Type B pancreatic cell (in vitro differentiated cells): ENCODE results near the gene IQCN. TPM values are rescaled to one million over a fixed set of nuclear protein-coding genes. Genes with fewer than 3 reads are reported as not detected.

Source experiments
- DNase-seq: peaks from one replicate; pipeline ENCODE4 v3.0.0; 2021; ENCODE audit warnings: mixed read lengths; ENCODE audit not compliant: unreplicated experiment; ENCODE audit errors: extremely low spot score
- H3K27ac Mint-ChIP-seq: 2 replicates; pipeline ENCODE4 v1.8.0; 2021; ENCODE audit warnings: mild to moderate bottlenecking, mixed read lengths
- H3K27me3 Mint-ChIP-seq: 2 replicates; pipeline ENCODE4 v1.8.0; 2021; ENCODE audit warnings: mixed read lengths
- H3K36me3 Mint-ChIP-seq: 2 replicates; pipeline ENCODE4 v1.8.0; 2021; ENCODE audit warnings: mixed read lengths
- H3K4me1 Mint-ChIP-seq: one replicate; pipeline ENCODE4 v1.8.0; 2021; ENCODE audit warnings: mixed read lengths; ENCODE audit not compliant: unreplicated experiment
- H3K4me3 Mint-ChIP-seq: 2 replicates; pipeline ENCODE4 v1.8.0; 2021; ENCODE audit warnings: mild to moderate bottlenecking, mixed read lengths
- H3K9me3 Mint-ChIP-seq: 2 replicates; pipeline ENCODE4 v1.8.0; 2021; ENCODE audit warnings: mixed read lengths
- CTCF ChIP-seq: fragments of 200-600 bp; sonication (generic); conservative IDR thresholded peaks from 2 replicates; pipeline ENCODE4 v1.5.0; 2021; ENCODE audit warnings: antibody characterized with exemption, mild to moderate bottlenecking
- total RNA-seq: library from RNA; stranded (reverse); gene quantifications from 2 replicates; pipeline ENCODE4 v1.2.1, GENCODE V29; 2021; ENCODE audit warnings: low replicate concordance

IQCN gene
- total RNA-seq, 1 donor from 2014 or later, result 7.8 TPM

- Mint-ChIP-seq H3K9me3 (peaks cover 6% of the 10 kb centered on the region), H3K36me3 (no peaks in the 10 kb centered on the region), H3K4me3 (no peak overlapping the region), H3K4me1 (no peaks in the 10 kb centered on the region), H3K27ac (peak overlapping the region; percentile 65), H3K27me3 (peaks cover 56% of the 10 kb centered on the region)
- peak; percentile 33 for TF ChIP-seq CTCF
- DNase-seq, result peak; percentile 82
Observed at GRCh38 chr19:18233224-18233825, 40.9 kb downstream of the IQCN start.

- Mint-ChIP-seq H3K4me1 (no peaks in the 10 kb centered on the region), H3K9me3 (peaks cover 6% of the 10 kb centered on the region), H3K36me3 (no peaks in the 10 kb centered on the region), H3K27ac (peak overlapping the region; percentile 65), H3K4me3 (peak overlapping the region; percentile 28), H3K27me3 (peaks cover 61% of the 10 kb centered on the region)
- no peak for DNase-seq
- peak; percentile 59 for TF ChIP-seq CTCF
Observed at GRCh38 chr19:18232540-18233223, 41.6 kb downstream of the IQCN start.

GRCh38 chr19:18231775-18232174 lies 42.5 kb downstream of the IQCN start:
- Mint-ChIP-seq H3K4me1 (no peaks in the 10 kb centered on the region), H3K4me3 (no peak overlapping the region), H3K27ac (no peak overlapping the region), H3K9me3 (peaks cover 6% of the 10 kb centered on the region), H3K27me3 (peaks cover 69% of the 10 kb centered on the region), H3K36me3 (no peaks in the 10 kb centered on the region)
- DNase-seq, result no peak
- TF ChIP-seq CTCF, result no peak

GRCh38 chr19:18230941-18231734 lies 43.1 kb downstream of the IQCN start:
- peaks cover 69% of the 10 kb centered on the region for H3K27me3 Mint-ChIP-seq
- no peak for DNase-seq
- no peak overlapping the region for H3K27ac Mint-ChIP-seq
- H3K36me3 Mint-ChIP-seq, result no peaks in the 10 kb centered on the region
- H3K9me3 Mint-ChIP-seq, result peaks cover 6% of the 10 kb centered on the region
- H3K4me1 Mint-ChIP-seq, result no peaks in the 10 kb centered on the region
- no peak for TF ChIP-seq CTCF
- no peak overlapping the region for H3K4me3 Mint-ChIP-seq

- Mint-ChIP-seq H3K4me3 (no peak overlapping the region), H3K36me3 (no peaks in the 10 kb centered on the region), H3K27me3 (peaks cover 67% of the 10 kb centered on the region), H3K4me1 (no peaks in the 10 kb centered on the region), H3K9me3 (peaks cover 6% of the 10 kb centered on the region), H3K27ac (no peak overlapping the region)
- TF ChIP-seq CTCF, result no peak
- DNase-seq, result no peak
Observed at GRCh38 chr19:18229915-18230314, 44.3 kb downstream of the IQCN start.
